K562 (cell line): Measurements from ENCODE around the gene ZSCAN12. TPM values are rescaled to one million over a fixed set of nuclear protein-coding genes. Genes with fewer than 3 reads are reported as not detected.

Source experiments
- HMGN3 ChIP-seq: IDR thresholded peaks from 2 replicates; pipeline ENCODE4 v1.6.1; 2011; ENCODE audit warnings: borderline replicate concordance, low read depth, mild to moderate bottlenecking, mixed read lengths, low read length; ENCODE audit not compliant: insufficient read length; ENCODE audit errors: extremely low read depth
- RBFOX2 ChIP-seq: fragments of 200-400 bp; formaldehyde crosslinking; IDR thresholded peaks from 2 replicates; pipeline ENCODE4 v1.6.1; 2017; ENCODE audit warnings: low read depth, mild to moderate bottlenecking, low read length, moderate library complexity
- TEAD2 ChIP-seq: fragments of 450-650 bp; IDR thresholded peaks from 2 replicates; pipeline ENCODE4 v1.6.1; 2016; ENCODE audit warnings: missing genetic modification characterization, control low read depth, missing compliant biosample characterization
- ZNF785 ChIP-seq: fragments of 250-450 bp; sonication (Bioruptor Pico); IDR thresholded peaks from 2 replicates; pipeline ENCODE4 v1.4.0; 2020; ENCODE audit warnings: mild to moderate bottlenecking
- polyA plus RNA-seq, 8 experiments: library from polyadenylated mRNA; depleted of rRNA in 4 of 8; stranded (reverse) in 5 of 8; unstranded in 3 of 8; fragments of >200 nt; fragmentation: Nextera tagmentation in 2 of 8; fragmentation: Illumina TruSeq in 1 of 8; extraction: Ambion mirVana in 2 of 8; extraction: Trizol in 1 of 8; gene quantifications; 2 replicates each; pipeline versions ENCODE4 v1.2.1 to v1.2.3, GENCODE V29; 2011 to 2014; ENCODE audit warnings: inconsistent platforms in 1 of 8, missing spikeins in 1 of 8
- total RNA-seq, 7 experiments: library from RNA; depleted of rRNA in 6 of 7; stranded (reverse); fragments of >200 nt in 6 of 7; fragmentation: Illumina TruSeq in 2 of 7; extraction: Trizol in 2 of 7; gene quantifications; 2 replicates each; pipeline versions ENCODE4 v1.2.1 to v1.2.3, GENCODE V29; 2011 to 2021; ENCODE audit warnings: low replicate concordance in 1 of 7
- TF ChIP-seq, protein P1 (sequence below): sonication (generic); formaldehyde crosslinking; IDR thresholded peaks from 2 replicates; pipeline ENCODE4 v1.8.1; 2023; ENCODE audit warnings: mild to moderate bottlenecking, missing genetic modification reagents
- TF ChIP-seq, protein P2 (sequence below): fragments of 250-450 bp; sonication (Bioruptor Pico); IDR thresholded peaks from 2 replicates; pipeline ENCODE4 v1.6.1; 2021; ENCODE audit warnings: mild to moderate bottlenecking
- TF ChIP-seq, protein P3 (sequence below): fragments of 250-450 bp; sonication (Bioruptor Pico); IDR thresholded peaks from 2 replicates; pipeline ENCODE4 v1.9.0; 2021; ENCODE audit warnings: mild to moderate bottlenecking, inconsistent platforms
- TF ChIP-seq, protein P4 (sequence below), 2 experiments: fragments of 450-650 bp in 1 of 2; IDR thresholded peaks; 2 replicates each; pipeline ENCODE4 v1.6.1; 2011 to 2017; ENCODE audit warnings: low read depth in 2 of 2, antibody characterized with exemption in 1 of 2, borderline replicate concordance in 1 of 2, low read length in 1 of 2, mild to moderate bottlenecking in 1 of 2, mixed read lengths in 1 of 2; ENCODE audit not compliant: control insufficient read depth in 1 of 2
- TF ChIP-seq, protein P5 (sequence below): fragments of 450-650 bp; IDR thresholded peaks from 2 replicates; pipeline ENCODE4 v1.6.1; 2016; ENCODE audit warnings: mild to moderate bottlenecking
- TF ChIP-seq, protein P6 (sequence below), 3 experiments: fragments of 200-800 bp in 1 of 3; fragments of 250-450 bp in 1 of 3; fragments of 450-650 bp in 1 of 3; sonication (Bioruptor Pico) in 1 of 3; sonication (Bioruptor generic) in 1 of 3; formaldehyde crosslinking in 1 of 3; IDR thresholded peaks; 2 replicates each; pipeline versions ENCODE4 v1.6.1 to v1.8.0; 2016 to 2022; ENCODE audit warnings: mild to moderate bottlenecking in 2 of 3, missing genetic modification characterization in 2 of 3, missing compliant biosample characterization in 1 of 3, moderate library complexity in 1 of 3

ZSCAN12 gene
- total and polyA plus RNA-seq, 9 of the 15 experiments (the other 6 are each of a cell fraction or from before 2014, with no cell fraction given): 2.5 to 19.6 (median 12.5) TPM

DNA sequence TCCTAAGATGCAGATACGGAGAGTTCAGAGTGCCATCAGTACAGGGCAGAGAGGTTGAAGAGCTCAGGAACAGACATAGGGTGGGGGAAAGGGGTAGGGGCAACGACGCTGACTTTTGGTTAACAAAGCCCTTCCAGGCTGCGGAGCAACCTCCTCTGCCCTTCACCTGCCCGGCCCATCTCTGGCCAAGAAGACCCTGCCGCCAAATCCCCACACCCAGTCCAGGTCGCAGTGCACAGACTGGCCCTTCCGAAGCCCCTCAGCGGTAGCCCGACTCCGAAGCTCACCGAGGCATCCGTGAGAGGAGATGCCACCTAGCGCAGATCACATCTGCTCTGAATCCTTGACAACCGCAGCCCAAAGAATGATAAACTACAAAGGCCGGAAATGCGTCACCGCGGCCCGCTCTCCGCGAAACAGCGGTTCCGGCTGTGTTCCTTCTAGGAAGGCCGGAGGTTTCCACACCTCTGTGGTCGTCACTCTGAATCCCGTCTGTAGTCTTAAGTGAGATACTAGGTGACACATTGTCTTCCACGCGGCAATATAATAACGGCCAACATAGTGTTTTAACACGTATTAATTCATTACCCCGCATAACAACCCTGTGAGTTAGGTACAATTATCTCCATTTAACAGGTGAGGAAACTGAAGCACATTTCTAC is 43.7 kb upstream of the ZSCAN12 start, which contains the start of gene ZSCAN23 (continued):
- TF ChIP-seq ZNF785 (CRISPR knock-in tag): no peak
- TF ChIP-seq, protein P1, sequence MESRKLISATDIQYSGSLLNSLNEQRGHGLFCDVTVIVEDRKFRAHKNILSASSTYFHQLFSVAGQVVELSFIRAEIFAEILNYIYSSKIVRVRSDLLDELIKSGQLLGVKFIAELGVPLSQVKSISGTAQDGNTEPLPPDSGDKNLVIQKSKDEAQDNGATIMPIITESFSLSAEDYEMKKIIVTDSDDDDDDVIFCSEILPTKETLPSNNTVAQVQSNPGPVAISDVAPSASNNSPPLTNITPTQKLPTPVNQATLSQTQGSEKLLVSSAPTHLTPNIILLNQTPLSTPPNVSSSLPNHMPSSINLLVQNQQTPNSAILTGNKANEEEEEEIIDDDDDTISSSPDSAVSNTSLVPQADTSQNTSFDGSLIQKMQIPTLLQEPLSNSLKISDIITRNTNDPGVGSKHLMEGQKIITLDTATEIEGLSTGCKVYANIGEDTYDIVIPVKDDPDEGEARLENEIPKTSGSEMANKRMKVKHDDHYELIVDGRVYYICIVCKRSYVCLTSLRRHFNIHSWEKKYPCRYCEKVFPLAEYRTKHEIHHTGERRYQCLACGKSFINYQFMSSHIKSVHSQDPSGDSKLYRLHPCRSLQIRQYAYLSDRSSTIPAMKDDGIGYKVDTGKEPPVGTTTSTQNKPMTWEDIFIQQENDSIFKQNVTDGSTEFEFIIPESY (CRISPR knock-in tag): peak; percentile 89
- TF ChIP-seq, protein P2, sequence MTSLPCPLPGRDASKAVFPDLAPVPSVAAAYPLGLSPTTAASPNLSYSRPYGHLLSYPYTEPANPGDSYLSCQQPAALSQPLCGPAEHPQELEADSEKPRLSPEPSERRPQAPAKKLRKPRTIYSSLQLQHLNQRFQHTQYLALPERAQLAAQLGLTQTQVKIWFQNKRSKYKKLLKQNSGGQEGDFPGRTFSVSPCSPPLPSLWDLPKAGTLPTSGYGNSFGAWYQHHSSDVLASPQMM (CRISPR knock-in tag): no peak
- TF ChIP-seq, protein P3, sequence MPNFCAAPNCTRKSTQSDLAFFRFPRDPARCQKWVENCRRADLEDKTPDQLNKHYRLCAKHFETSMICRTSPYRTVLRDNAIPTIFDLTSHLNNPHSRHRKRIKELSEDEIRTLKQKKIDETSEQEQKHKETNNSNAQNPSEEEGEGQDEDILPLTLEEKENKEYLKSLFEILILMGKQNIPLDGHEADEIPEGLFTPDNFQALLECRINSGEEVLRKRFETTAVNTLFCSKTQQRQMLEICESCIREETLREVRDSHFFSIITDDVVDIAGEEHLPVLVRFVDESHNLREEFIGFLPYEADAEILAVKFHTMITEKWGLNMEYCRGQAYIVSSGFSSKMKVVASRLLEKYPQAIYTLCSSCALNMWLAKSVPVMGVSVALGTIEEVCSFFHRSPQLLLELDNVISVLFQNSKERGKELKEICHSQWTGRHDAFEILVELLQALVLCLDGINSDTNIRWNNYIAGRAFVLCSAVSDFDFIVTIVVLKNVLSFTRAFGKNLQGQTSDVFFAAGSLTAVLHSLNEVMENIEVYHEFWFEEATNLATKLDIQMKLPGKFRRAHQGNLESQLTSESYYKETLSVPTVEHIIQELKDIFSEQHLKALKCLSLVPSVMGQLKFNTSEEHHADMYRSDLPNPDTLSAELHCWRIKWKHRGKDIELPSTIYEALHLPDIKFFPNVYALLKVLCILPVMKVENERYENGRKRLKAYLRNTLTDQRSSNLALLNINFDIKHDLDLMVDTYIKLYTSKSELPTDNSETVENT (CRISPR knock-in tag): peak; percentile 47; the same call in 1 of the 2 replicates
- TF ChIP-seq, protein P4, sequence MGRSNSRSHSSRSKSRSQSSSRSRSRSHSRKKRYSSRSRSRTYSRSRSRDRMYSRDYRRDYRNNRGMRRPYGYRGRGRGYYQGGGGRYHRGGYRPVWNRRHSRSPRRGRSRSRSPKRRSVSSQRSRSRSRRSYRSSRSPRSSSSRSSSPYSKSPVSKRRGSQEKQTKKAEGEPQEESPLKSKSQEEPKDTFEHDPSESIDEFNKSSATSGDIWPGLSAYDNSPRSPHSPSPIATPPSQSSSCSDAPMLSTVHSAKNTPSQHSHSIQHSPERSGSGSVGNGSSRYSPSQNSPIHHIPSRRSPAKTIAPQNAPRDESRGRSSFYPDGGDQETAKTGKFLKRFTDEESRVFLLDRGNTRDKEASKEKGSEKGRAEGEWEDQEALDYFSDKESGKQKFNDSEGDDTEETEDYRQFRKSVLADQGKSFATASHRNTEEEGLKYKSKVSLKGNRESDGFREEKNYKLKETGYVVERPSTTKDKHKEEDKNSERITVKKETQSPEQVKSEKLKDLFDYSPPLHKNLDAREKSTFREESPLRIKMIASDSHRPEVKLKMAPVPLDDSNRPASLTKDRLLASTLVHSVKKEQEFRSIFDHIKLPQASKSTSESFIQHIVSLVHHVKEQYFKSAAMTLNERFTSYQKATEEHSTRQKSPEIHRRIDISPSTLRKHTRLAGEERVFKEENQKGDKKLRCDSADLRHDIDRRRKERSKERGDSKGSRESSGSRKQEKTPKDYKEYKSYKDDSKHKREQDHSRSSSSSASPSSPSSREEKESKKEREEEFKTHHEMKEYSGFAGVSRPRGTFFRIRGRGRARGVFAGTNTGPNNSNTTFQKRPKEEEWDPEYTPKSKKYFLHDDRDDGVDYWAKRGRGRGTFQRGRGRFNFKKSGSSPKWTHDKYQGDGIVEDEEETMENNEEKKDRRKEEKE (IDR thresholded peaks at IDR 0.05; ENCODE audit: borderline replicate concordance in 1 of 2, control insufficient read depth in 1 of 2, low read depth in 2 of 2, low read length in 1 of 2): no peak
- TF ChIP-seq HMGN3: no peak
- TF ChIP-seq TEAD2 (tag): no peak
- TF ChIP-seq, protein P5, sequence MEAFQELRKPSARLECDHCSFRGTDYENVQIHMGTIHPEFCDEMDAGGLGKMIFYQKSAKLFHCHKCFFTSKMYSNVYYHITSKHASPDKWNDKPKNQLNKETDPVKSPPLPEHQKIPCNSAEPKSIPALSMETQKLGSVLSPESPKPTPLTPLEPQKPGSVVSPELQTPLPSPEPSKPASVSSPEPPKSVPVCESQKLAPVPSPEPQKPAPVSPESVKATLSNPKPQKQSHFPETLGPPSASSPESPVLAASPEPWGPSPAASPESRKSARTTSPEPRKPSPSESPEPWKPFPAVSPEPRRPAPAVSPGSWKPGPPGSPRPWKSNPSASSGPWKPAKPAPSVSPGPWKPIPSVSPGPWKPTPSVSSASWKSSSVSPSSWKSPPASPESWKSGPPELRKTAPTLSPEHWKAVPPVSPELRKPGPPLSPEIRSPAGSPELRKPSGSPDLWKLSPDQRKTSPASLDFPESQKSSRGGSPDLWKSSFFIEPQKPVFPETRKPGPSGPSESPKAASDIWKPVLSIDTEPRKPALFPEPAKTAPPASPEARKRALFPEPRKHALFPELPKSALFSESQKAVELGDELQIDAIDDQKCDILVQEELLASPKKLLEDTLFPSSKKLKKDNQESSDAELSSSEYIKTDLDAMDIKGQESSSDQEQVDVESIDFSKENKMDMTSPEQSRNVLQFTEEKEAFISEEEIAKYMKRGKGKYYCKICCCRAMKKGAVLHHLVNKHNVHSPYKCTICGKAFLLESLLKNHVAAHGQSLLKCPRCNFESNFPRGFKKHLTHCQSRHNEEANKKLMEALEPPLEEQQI: 0 out of 2 replicates have a peak, but pooled peaks have one; percentile 20
- TF ChIP-seq, protein P6, sequence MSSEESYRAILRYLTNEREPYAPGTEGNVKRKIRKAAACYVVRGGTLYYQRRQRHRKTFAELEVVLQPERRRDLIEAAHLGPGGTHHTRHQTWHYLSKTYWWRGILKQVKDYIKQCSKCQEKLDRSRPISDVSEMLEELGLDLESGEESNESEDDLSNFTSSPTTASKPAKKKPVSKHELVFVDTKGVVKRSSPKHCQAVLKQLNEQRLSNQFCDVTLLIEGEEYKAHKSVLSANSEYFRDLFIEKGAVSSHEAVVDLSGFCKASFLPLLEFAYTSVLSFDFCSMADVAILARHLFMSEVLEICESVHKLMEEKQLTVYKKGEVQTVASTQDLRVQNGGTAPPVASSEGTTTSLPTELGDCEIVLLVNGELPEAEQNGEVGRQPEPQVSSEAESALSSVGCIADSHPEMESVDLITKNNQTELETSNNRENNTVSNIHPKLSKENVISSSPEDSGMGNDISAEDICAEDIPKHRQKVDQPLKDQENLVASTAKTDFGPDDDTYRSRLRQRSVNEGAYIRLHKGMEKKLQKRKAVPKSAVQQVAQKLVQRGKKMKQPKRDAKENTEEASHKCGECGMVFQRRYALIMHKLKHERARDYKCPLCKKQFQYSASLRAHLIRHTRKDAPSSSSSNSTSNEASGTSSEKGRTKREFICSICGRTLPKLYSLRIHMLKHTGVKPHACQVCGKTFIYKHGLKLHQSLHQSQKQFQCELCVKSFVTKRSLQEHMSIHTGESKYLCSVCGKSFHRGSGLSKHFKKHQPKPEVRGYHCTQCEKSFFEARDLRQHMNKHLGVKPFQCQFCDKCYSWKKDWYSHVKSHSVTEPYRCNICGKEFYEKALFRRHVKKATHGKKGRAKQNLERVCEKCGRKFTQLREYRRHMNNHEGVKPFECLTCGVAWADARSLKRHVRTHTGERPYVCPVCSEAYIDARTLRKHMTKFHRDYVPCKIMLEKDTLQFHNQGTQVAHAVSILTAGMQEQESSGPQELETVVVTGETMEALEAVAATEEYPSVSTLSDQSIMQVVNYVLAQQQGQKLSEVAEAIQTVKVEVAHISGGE (CRISPR knock-in tag; IDR thresholded peaks at IDR 0.05): 0 out of 6 replicates have a peak, but pooled peaks of 1 of the 3 experiments have one; percentile 30
- peak; percentile 33; the same call in 1 of the 2 replicates for TF ChIP-seq RBFOX2
